HT1080 (cell line): ENCODE measurements around the gene SMAD3. TPM values are rescaled to one million over a fixed set of nuclear protein-coding genes. Genes with fewer than 3 reads are reported as not detected.
"Not testable (repeated sequence)": the region's sequence is repeated elsewhere in the genome, so short reads cannot be mapped to it uniquely, and the experiment has no call there.

Experiments used
- DNase-seq: peaks from one replicate; pipeline ENCODE4 v3.0.0-alpha.2; 2015; ENCODE audit warnings: low read depth
- total RNA-seq: library from RNA; depleted of rRNA; stranded (reverse); fragments of >200 nt; shearing (Covaris generic); gene quantifications from 2 replicates; pipeline ENCODE4 v1.2.3, GENCODE V29; 2014

SMAD3 gene
- total RNA-seq, 1 experiment from 2014 or later = 39.2 TPM

GRCh38 chr15:67062369-67062985, 2.9 kb upstream of the SMAD3 start:
- no peak for DNase-seq

- no peak for DNase-seq
Measured at GRCh38 chr15:67063689-67064606, 1.5 kb upstream of the SMAD3 start.

DNA sequence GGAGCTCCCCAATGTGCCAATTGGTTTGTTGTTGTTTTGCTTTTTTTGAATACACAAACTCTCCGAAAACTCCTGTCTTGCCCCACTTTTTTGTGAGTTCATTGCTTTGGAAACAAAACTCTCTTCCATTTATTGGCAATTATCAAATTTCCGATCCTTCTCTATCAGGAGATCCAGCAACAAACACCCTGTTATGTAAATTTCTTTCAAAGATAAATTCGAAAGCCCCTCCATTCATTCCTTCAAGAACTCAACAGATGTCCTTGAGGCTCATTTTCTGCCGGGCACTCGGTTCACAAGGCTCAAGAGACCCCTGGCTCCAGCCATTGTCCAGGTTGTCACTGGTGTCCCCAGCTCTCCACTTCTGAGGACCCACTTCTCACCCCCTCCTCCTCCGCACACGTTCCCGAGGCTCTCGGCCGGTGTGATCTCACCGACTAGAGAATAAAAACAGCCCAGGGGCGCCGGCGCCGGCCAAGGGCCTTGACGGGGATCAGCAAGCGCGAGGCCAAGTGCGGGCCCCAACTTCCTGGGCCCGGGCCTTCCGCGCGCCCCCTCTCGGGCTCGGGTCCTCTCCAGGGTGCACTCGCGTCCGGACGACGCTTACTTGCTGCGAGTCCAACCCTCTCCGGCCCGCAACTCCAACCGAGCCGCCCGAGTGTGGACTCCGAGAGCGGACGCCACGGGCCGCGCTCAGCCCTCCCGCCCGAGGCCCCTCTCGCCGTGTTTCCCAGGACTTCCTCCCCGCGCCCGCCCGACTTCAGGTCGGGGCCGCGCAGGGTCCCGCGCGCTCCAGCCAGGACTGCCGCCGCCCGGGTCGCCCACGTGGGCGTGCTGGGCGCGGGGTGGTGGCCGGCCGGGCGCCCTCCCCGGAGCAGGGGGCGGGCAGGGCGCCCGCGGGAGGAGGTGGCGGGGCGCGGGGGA, 533 bp upstream of the SMAD3 start:
- DNase-seq = no peak

- no peak for DNase-seq
Measured at GRCh38 chr15:67066041-67066958, 898 bp downstream of the SMAD3 start.

- peak; percentile 63 for DNase-seq
Measured at GRCh38 chr15:67066959-67067853, 1.8 kb downstream of the SMAD3 start.

DNA sequence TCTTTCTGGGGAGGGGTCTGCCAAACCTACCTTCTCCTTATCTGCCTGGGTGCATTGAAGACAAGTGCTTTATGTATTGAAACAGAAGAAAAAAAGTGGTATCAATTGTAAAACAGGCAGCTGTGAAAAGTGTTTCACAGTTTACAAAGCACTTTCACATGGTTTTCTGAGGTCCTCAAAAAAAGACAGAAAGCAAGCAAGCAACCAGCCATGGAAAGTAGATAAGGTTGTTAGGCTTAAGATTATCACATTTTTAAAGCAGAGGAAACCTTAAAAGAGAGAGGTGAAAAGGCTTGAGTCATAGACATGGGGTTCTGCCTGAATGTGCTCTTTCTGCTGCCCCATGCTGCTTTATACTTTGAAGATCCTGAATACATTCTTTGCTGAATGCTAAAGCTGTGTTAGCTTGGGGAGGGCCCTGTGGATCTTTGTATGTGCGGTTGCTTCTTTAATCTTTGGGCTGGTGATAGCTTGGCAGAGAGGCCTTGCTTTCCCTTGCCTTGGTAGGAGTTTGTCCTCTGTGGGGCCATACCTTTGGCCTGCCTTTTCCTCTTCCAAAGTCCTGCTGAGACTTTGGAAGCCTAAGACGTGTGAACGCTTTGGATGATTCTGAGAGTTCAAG, 2.6 kb downstream of the SMAD3 start:
- DNase-seq = peak; percentile 26

DNA sequence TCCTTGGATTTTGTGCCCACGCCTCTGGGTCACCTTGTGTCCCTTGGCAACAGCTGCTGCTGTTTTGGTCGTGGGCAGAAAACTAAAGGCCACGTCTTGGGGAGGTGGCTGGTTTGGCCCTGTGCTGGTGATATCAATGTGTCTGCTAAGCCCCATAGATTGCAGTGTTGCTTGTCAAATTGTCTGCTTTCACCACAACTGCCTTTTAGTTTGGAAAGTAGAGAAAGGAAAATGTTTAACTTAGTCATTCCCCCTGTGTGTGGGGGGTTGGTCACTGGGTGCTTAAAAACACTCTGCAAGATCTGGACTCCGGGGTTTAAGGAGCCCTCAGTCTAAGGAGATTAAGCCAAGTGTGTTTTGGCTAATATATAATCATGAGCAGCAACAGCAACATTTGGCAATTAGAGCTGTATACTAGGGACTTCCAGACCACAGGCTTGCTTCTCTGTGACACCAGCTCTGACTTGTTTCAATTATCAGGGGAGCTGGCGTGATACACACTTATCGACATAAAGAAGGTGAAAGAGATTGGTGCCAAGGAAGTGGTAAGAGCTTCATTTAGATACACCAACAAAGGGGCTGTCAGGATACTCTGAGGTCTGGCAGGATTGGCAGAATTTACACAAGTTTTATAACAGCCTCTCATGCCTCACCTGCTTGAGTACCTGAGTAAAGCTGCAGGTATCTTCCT, 3.5 kb downstream of the SMAD3 start:
- no peak for DNase-seq

GRCh38 chr15:67070150-67070549, 4.7 kb downstream of the SMAD3 start:
- no peak for DNase-seq

DNA sequence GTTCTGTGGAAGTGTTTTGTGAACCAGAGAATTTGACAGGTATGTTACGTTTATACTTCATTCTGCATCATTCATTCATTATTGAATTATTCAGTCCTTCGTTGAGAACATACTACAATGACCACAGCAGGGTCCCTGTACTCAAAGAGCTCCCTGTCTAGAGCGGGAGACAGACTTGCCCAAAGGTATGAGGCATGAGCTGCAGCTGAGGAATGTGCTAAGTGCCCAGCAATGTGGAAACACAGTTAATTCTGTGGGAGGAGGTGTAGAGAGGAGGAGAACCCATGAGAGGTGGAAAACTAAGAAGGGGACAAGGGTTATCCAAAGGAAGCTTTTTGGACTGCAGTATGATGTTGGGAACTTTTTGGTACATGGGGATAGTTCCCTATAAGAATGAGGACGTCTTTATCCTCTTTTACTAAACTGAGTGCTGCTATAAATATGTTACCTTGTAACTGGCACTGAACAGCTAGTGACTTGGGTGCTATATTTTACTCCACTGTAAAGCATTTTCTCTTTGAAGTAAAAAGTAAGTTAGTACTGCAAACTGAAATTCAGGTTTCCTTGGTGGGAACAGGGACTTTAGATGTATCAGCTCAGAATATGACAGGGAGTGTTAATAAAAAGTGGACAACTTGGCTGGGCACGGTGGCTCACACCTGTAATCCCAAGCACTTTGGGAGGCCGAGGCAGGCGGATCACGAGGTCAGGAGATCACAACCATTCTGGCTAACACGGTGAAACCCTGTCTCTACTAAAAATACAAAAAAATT, 5.7 kb downstream of the SMAD3 start:
- no peak for DNase-seq

- no peak for DNase-seq
Measured at GRCh38 chr15:67072442-67072841, 7.0 kb downstream of the SMAD3 start.

- no peak for DNase-seq
Measured at GRCh38 chr15:67072958-67073357, 7.6 kb downstream of the SMAD3 start.

DNA sequence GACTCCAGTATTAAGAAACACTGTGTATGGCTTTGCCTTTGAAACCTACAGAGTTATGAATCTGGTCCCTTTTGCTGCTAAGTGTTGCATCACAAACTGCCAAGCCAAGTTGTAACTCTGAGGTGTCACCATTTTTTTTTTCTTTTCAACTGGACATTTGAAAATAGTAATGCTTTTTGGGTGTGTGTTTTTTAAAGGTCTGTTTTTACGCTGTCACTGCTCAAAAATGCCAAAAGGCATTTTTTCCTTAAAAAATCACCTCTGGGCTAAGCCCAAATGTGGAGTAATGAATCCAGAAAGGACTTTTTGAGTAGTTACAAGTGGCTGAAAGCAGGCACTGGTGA, 9.5 kb downstream of the SMAD3 start:
- no peak for DNase-seq

GRCh38 chr15:67075555-67076135, 10.2 kb downstream of the SMAD3 start:
- not testable (repeated sequence) for DNase-seq

GRCh38 chr15:67076147-67076843, 10.9 kb downstream of the SMAD3 start:
- peak; percentile 85 for DNase-seq

GRCh38 chr15:67077641-67078215, 12.3 kb downstream of the SMAD3 start:
- DNase-seq = no peak

DNA sequence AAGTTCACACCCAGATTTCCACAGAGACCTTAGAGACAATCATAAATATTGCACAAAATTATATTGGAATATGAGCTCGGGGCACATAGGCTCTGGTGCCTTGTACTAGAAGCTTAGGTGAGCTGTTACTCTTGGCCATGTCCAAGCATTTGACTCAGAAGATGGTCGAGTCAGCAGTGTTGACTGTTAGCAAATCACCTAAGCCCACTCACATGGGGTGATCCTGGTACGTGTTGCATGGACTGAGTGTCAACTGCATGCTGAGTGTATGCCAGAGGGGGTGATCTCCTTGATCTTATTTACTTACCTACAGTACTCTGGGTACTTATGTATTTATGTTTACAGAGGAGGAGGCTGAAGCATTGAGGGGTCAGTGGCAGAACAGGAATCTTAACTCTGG, 14.0 kb downstream of the SMAD3 start:
- no peak for DNase-seq
